GM20000 (cell line): ENCODE measurements around the gene BCAS1.

Experiments used
- DNase-seq: peaks from one replicate; pipeline ENCODE4 v3.0.0; 2012; ENCODE audit warnings: low spot score
- CTCF ChIP-seq: IDR thresholded peaks from 2 replicates; pipeline ENCODE4 v1.5.1; 2012; ENCODE audit warnings: mild to moderate bottlenecking, control low read depth; ENCODE audit errors: extremely low read depth, missing control alignments

BCAS1 gene

DNA sequence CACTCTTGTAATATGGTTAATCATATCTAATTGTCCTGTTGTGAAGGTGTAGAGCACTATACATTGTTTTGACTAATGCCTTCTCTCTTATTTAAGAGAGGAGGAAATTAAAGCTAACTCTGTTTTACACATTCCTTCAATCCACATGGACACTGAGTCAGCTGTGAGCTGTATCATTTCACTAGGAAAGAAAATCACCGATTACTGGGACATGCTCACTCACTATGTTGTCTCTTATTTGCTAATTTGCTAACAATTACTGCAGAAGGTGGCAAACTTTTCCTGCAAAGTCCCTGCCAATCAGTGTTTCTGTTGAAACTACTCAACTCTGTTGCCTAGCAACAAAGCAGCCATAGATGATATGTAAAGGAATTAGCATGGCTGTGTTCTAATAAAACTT, 98.2 kb downstream of the BCAS1 start:
- no peak for DNase-seq
- no peak for TF ChIP-seq CTCF

- no peak for DNase-seq
- no peak for TF ChIP-seq CTCF
Observed at GRCh38 chr20:53971096-53971683, 99.2 kb downstream of the BCAS1 start.

GRCh38 chr20:53970232-53970631, 100.2 kb downstream of the BCAS1 start:
- no peak for DNase-seq
- TF ChIP-seq CTCF = no peak

DNA sequence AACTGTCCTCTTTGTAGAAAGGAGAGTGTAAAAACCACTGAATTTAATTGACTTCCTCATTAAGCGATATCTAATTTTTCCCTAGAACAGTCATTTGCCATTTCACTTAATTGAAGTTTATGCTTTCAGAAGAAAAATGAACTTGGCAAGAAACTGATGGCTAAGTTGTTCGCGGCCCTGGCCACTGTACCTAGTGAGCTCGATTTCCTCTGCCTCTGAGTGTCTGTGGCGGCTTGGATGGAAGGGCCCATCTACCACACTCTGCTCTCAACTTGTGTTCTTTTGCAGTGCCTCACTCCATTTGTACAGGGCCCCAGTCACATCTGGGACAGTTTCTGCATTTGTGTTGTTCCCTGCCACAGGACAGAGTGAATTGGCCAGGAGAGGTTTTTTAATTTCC, 102.9 kb downstream of the BCAS1 start:
- no peak for TF ChIP-seq CTCF
- no peak for DNase-seq

- no peak for DNase-seq
- no peak for TF ChIP-seq CTCF
Observed at GRCh38 chr20:53966774-53967398, 103.5 kb downstream of the BCAS1 start.

GRCh38 chr20:53964501-53965253, 105.7 kb downstream of the BCAS1 start:
- no peak for DNase-seq
- no peak for TF ChIP-seq CTCF

GRCh38 chr20:53964067-53964466, 106.3 kb downstream of the BCAS1 start:
- no peak for DNase-seq
- no peak for TF ChIP-seq CTCF
